Activated CD4-positive, alpha-beta memory T cell treated with anti-CD3 and anti-CD28 coated beads for 36 hours (primary cell): ENCODE results near the gene TNIK. TPM values are rescaled to one million over a fixed set of nuclear protein-coding genes. Genes with fewer than 3 reads are reported as not detected.

Experiments
- CTCF ChIA-PET: fragments of 350-600 bp; sonication (Branson Sonifier 250); formaldehyde crosslinking; loops from one replicate; lab custom pipeline; 2021; ENCODE audit warnings: antibody characterized with exemption, inconsistent platforms; lab: Charles Lee
- POLR2A ChIA-PET: fragments of 350-600 bp; sonication (Branson Sonifier 250); formaldehyde crosslinking; loops from one replicate; lab custom pipeline; 2021; ENCODE audit warnings: antibody characterized with exemption; lab: Charles Lee
- DNase-seq: peaks from one replicate; pipeline ENCODE4 v3.0.0-alpha.2; 2020
- H3K27ac Mint-ChIP-seq: one replicate; pipeline ENCODE4 v1.8.0; 2021; ENCODE audit warnings: mixed read lengths
- H3K27me3 Mint-ChIP-seq: one replicate; pipeline ENCODE4 v1.8.0; 2021; ENCODE audit warnings: mixed read lengths
- H3K36me3 Mint-ChIP-seq: one replicate; pipeline ENCODE4 v1.8.0; 2021; ENCODE audit warnings: mixed read lengths
- H3K4me1 Mint-ChIP-seq: one replicate; pipeline ENCODE4 v1.8.0; 2021; ENCODE audit warnings: low read depth, mixed read lengths
- H3K4me3 Mint-ChIP-seq: one replicate; pipeline ENCODE4 v1.8.0; 2021; ENCODE audit warnings: mild to moderate bottlenecking, mixed read lengths
- H3K9me3 Mint-ChIP-seq: one replicate; pipeline ENCODE4 v1.8.0; 2021; ENCODE audit warnings: mixed read lengths
- intact Hi-C: fragments of 100-400 bp; cut with micrococcal nuclease; formaldehyde crosslinking; loops from one replicate; pipeline ENCODE4 v1.15.1; 2023
- total RNA-seq, 2 experiments: library from RNA; stranded (reverse); gene quantifications; one replicate each; pipeline ENCODE4 v1.2.3, GENCODE V29; 2021

The TNIK gene
- total RNA-seq, 2 experiments from 2014 or later = 22.4 to 27.1 TPM

- intact Hi-C loops = loop anchor here (2.0 to 5.0 kb wide), 2 partner anchors 36 to 58 kb away; no protein-coding TSS in a partner anchor
- DNase-seq = peak; percentile 18
- H3K4me1 Mint-ChIP-seq = peaks cover 40% of the 10 kb centered on the region
- no peak overlapping the region for H3K4me3 Mint-ChIP-seq
- CTCF ChIA-PET = interaction anchor here (0.6 kb wide), 1 partner anchor 69 kb away, joined by 3 read pairs; no protein-coding TSS in a partner anchor
- H3K27ac Mint-ChIP-seq = no peak overlapping the region
- peaks cover 33% of the 10 kb centered on the region for H3K36me3 Mint-ChIP-seq
- POLR2A ChIA-PET = no interaction called here
- H3K27me3 Mint-ChIP-seq = no peaks in the 10 kb centered on the region
- H3K9me3 Mint-ChIP-seq = peaks cover 8% of the 10 kb centered on the region
These were observed 117.3 kb downstream of the TNIK start for GRCh38 chr3:171342783-171343420.

DNA sequence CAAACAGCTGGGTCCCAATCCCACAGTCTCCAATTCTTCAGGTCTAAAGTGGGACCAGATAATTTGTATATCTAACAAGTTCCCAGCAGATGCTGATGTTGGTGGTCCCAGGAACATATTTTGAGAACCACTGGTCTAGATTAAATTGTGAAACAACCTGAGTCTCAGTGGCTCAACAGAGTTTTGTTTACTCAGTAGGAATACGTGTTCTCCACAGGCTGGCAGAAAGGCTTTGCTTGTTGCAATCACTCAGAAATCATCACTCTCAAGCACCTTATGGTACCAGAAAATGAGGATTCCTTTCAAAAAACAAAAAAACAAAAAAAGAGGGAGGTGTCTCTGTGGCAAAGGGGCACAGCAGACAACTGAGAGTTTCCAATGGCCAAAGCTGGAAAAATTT, 118.0 kb downstream of the TNIK start:
- Mint-ChIP-seq H3K27ac (no peak overlapping the region), H3K36me3 (peaks cover 33% of the 10 kb centered on the region), H3K27me3 (no peaks in the 10 kb centered on the region), H3K9me3 (peaks cover 8% of the 10 kb centered on the region), H3K4me1 (peaks cover 33% of the 10 kb centered on the region), H3K4me3 (no peak overlapping the region)
- no peak for DNase-seq
- intact Hi-C loops = loop anchor here (2.0 to 5.0 kb wide), 2 partner anchors 35 to 57 kb away; no protein-coding TSS in a partner anchor
- CTCF ChIA-PET = interaction anchor here (0.6 kb wide), 1 partner anchor 70 kb away, joined by 3 read pairs; no protein-coding TSS in a partner anchor
- POLR2A ChIA-PET = no interaction called here

- peaks cover 26% of the 10 kb centered on the region for H3K36me3 Mint-ChIP-seq
- POLR2A ChIA-PET = no interaction called here
- DNase-seq = no peak
- CTCF ChIA-PET = no interaction called here
- H3K4me3 Mint-ChIP-seq = no peak overlapping the region
- intact Hi-C loops = loop anchor here (5.0 kb wide), 1 partner anchor 33 kb away; no protein-coding TSS in a partner anchor
- H3K27ac Mint-ChIP-seq = no peak overlapping the region
- H3K27me3 Mint-ChIP-seq = no peaks in the 10 kb centered on the region
- peaks cover 8% of the 10 kb centered on the region for H3K9me3 Mint-ChIP-seq
- peaks cover 34% of the 10 kb centered on the region for H3K4me1 Mint-ChIP-seq
These were observed 119.8 kb downstream of the TNIK start for GRCh38 chr3:171340434-171340833.

DNA sequence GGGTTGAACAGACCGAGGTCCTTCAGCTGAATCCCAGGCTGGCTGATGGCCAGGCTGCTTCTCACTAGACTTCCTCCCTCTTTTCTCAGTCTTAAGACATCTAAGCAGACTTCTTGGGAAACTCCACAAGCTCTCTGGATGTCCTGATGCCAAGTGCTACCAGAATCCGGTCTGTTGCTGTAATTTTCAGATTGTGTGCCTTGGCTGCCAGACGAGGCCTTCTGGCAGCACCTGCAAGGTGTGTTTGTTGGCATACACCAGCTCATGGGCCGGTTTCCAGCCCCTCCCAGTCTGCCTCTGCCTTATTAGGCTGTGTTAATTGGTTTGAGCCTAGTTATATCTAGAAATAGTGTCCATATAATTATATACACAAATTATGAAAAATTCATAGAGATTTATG, 120.6 kb downstream of the TNIK start:
- ChIA-PET POLR2A (no interaction called here), CTCF (interaction anchor here (1.5 kb wide), 1 partner anchor 10 kb away, joined by 4 read pairs; no protein-coding TSS in a partner anchor)
- no peak overlapping the region for H3K27ac Mint-ChIP-seq
- peaks cover 36% of the 10 kb centered on the region for H3K4me1 Mint-ChIP-seq
- no peak overlapping the region for H3K4me3 Mint-ChIP-seq
- DNase-seq = no peak
- H3K9me3 Mint-ChIP-seq = peaks cover 8% of the 10 kb centered on the region
- intact Hi-C loops = loop anchor here (5.0 kb wide), 1 partner anchor 112 kb away; no protein-coding TSS in a partner anchor
- peaks cover 19% of the 10 kb centered on the region for H3K36me3 Mint-ChIP-seq
- H3K27me3 Mint-ChIP-seq = no peaks in the 10 kb centered on the region

GRCh38 chr3:171336406-171336805, 123.8 kb downstream of the TNIK start:
- H3K27ac Mint-ChIP-seq = no peak overlapping the region
- H3K4me3 Mint-ChIP-seq = no peak overlapping the region
- peaks cover 1% of the 10 kb centered on the region for H3K36me3 Mint-ChIP-seq
- no peaks in the 10 kb centered on the region for H3K27me3 Mint-ChIP-seq
- intact Hi-C loops = loop anchor here (5.0 kb wide), 1 partner anchor 109 kb away; no protein-coding TSS in a partner anchor
- ChIA-PET POLR2A (no interaction called here), CTCF (no interaction called here)
- no peak for DNase-seq
- peaks cover 33% of the 10 kb centered on the region for H3K4me1 Mint-ChIP-seq
- H3K9me3 Mint-ChIP-seq = no peaks in the 10 kb centered on the region

DNA sequence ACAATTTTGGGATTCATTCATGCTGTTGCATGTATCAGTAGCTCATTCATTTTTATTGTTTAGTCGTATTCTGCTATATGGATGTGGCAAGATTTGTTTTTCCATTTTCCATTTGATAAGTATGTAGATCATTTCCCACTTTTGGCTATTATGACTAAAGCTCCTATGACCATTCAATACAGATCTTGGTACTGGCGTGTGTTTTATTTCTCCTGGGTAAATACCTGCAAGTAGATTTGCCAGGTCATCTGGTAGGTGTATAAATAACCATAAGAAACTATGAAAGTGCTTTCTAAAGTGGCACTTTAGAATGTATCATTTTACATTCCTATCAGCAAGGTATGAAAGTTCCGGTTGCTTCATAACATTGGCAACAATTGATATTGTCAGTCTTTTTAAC, 124.6 kb downstream of the TNIK start:
- ChIA-PET POLR2A (no interaction called here), CTCF (no interaction called here)
- no peak overlapping the region for H3K4me3 Mint-ChIP-seq
- no peak overlapping the region for H3K27ac Mint-ChIP-seq
- DNase-seq = no peak
- no peaks in the 10 kb centered on the region for H3K27me3 Mint-ChIP-seq
- H3K9me3 Mint-ChIP-seq = no peaks in the 10 kb centered on the region
- no peaks in the 10 kb centered on the region for H3K36me3 Mint-ChIP-seq
- intact Hi-C loops = loop anchor here (5.0 kb wide), 1 partner anchor 108 kb away; no protein-coding TSS in a partner anchor
- peaks cover 40% of the 10 kb centered on the region for H3K4me1 Mint-ChIP-seq

DNA sequence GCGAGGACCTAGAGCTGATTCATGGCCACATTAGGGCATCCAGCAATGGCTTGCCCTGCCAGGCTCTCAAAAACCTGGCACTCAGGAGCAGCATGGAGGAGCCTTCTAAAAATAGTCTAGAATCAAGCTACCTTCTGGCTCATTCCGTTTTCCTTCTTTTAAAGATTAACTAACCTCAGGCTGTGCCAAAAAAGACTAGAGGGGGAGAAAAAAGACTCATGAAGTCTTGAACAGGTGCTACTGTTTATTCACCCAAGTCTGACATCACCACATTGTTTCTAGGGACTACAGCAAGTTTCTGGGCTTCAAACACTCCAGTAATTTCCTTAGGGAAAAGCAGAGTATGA, 125.8 kb downstream of the TNIK start:
- no peak overlapping the region for H3K27ac Mint-ChIP-seq
- intact Hi-C loops = no loop called here
- no peaks in the 10 kb centered on the region for H3K27me3 Mint-ChIP-seq
- ChIA-PET POLR2A (no interaction called here), CTCF (no interaction called here)
- H3K4me3 Mint-ChIP-seq = no peak overlapping the region
- no peaks in the 10 kb centered on the region for H3K9me3 Mint-ChIP-seq
- no peaks in the 10 kb centered on the region for H3K36me3 Mint-ChIP-seq
- H3K4me1 Mint-ChIP-seq = peaks cover 48% of the 10 kb centered on the region
- DNase-seq = no peak

DNA sequence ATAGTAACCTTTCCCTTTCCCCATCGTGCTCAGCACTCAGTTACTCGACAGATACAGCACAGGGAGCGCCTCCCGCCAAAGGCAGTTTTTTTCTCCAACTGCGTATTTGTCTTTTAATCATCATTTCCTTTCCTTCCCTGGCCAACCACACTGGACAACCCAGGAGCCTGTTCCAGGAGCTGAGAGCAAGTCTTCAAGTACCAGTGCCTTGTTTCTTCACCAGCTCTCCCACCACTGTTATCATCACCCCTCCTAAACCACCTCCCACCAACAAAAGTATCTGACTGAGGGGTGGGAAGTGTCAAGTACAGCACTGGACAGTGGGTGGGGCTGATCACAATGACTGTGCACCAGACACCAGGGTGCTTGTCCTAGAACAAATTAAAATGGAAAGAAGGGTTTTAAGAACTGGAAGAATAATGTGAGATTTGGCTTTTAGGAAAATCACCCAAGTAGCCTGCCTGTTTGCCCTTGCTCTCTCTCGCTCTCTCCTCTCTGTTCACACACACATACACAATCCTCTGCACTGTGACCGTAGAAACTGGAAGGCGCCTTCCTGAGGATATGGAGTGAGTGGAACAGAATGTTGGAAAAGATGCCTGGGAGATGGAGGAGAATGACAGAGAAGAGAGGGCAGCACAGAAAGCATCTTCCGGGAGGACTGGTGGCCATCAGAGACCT, 126.3 kb downstream of the TNIK start:
- Mint-ChIP-seq H3K4me1 (peaks cover 50% of the 10 kb centered on the region), H3K27me3 (no peaks in the 10 kb centered on the region), H3K36me3 (no peaks in the 10 kb centered on the region), H3K4me3 (no peak overlapping the region), H3K27ac (no peak overlapping the region), H3K9me3 (no peaks in the 10 kb centered on the region)
- no peak for DNase-seq
- POLR2A ChIA-PET = no interaction called here
- intact Hi-C loops = no loop called here
- CTCF ChIA-PET = no interaction called here

DNA sequence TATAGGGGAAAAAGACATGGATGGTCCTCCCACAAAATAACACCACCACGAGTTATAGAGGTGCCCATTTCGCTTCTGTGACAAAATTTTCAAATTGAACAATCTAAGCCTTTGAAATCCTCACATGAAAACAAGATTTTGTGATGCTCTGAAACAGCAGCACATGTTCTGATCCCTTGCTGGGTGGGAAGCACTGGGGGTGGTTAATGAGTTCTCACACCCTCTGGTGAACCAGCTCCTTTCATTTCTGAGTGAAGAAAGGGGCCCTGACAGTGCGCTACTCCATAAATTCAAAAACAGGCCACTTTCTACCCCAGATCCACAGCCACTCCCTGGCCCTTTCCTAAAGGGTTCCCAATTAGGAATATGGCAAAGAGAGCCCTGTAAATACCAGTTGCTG, 129.3 kb downstream of the TNIK start:
- Mint-ChIP-seq H3K27me3 (no peaks in the 10 kb centered on the region), H3K36me3 (no peaks in the 10 kb centered on the region), H3K4me3 (no peak overlapping the region), H3K4me1 (peaks cover 50% of the 10 kb centered on the region), H3K9me3 (no peaks in the 10 kb centered on the region), H3K27ac (no peak overlapping the region)
- DNase-seq = no peak
- ChIA-PET POLR2A (interaction anchor here (1.0 kb wide), 1 partner anchor 16 kb away, joined by 3 read pairs; no protein-coding TSS in a partner anchor), CTCF (interaction anchor here (0.6 to 1.2 kb wide), 2 partner anchors 115 to 148 kb away, joined by 3 read pairs; no protein-coding TSS in a partner anchor)
- intact Hi-C loops = no loop called here

DNA sequence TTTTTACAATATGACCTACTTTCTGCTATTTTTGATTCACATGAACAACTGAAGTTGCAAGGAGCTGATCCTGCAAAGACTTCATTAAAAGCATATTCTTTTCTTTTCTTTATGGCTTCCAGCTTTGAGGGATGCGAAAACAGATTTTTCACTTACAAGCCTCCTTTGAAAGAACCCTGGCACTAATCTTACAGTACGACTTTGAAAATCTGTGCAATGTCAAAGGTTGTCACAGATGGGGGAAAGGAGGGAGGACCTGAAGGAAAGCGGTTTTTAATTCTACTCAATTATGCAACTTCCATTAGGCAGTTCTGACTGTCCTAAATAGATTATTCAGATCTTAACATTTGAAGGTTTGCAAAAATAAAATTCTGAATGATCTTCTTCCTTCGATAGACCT, 130.5 kb downstream of the TNIK start:
- POLR2A ChIA-PET = interaction anchor here (1.0 kb wide), 1 partner anchor 131 kb away, joined by 3 read pairs; no protein-coding TSS in a partner anchor
- Mint-ChIP-seq H3K27me3 (no peaks in the 10 kb centered on the region), H3K4me1 (peaks cover 44% of the 10 kb centered on the region), H3K9me3 (no peaks in the 10 kb centered on the region), H3K27ac (no peak overlapping the region), H3K36me3 (no peaks in the 10 kb centered on the region), H3K4me3 (no peak overlapping the region)
- DNase-seq = no peak
- intact Hi-C loops = loop anchor here (2.0 kb wide), 2 partner anchors 127 to 233 kb away; no protein-coding TSS in a partner anchor
- CTCF ChIA-PET = interaction anchor here (1.1 to 1.4 kb wide), 4 partner anchors 10 to 443 kb away, joined by 3 to 4 read pairs (median 4); no protein-coding TSS in a partner anchor

GRCh38 chr3:171328419-171329082, 131.7 kb downstream of the TNIK start:
- CTCF ChIA-PET = interaction anchor here (0.6 to 1.4 kb wide), 5 partner anchors 11 to 1004 kb away, joined by 3 to 4 read pairs (median 3); partner anchors contain the start of gene TNIK
- DNase-seq = peak; percentile 62
- Mint-ChIP-seq H3K4me3 (no peak overlapping the region), H3K36me3 (peaks cover 7% of the 10 kb centered on the region), H3K9me3 (peaks cover 3% of the 10 kb centered on the region), H3K27me3 (no peaks in the 10 kb centered on the region), H3K27ac (no peak overlapping the region), H3K4me1 (peaks cover 46% of the 10 kb centered on the region)
- POLR2A ChIA-PET = interaction anchor here (1.0 kb wide), 1 partner anchor 132 kb away, joined by 3 read pairs; no protein-coding TSS in a partner anchor
- intact Hi-C loops = loop anchor here (2.0 kb wide), 2 partner anchors 128 to 234 kb away; no protein-coding TSS in a partner anchor
